Measurements from ENCODE around the gene DOK4. TPM values are rescaled to one million over a fixed set of nuclear protein-coding genes. Genes with fewer than 3 reads are reported as not detected.
A peak's percentile ranks its signal among the peaks of the same experiment; 100 is the strongest.
"Not testable (repeated sequence)": the region's sequence is repeated elsewhere in the genome, so short reads cannot be mapped to it uniquely, and the experiment has no call there.

Gene DOK4
- total RNA-seq, 1 donor from 2014 or later = 6.6 TPM

GRCh38 chr16:57504491-57504890, 18.2 kb upstream of the DOK4 start:
- intact Hi-C loops (cut with micrococcal nuclease) = no loop called here
- no peaks in the 10 kb centered on the region for H3K36me3 Mint-ChIP-seq (ENCODE audit: low read depth)
- H3K9me3 Mint-ChIP-seq = no peaks in the 10 kb centered on the region

GRCh38 chr16:57504001-57504400, 17.7 kb upstream of the DOK4 start:
- Mint-ChIP-seq H3K36me3 (ENCODE audit: low read depth) (no peaks in the 10 kb centered on the region), H3K9me3 (no peaks in the 10 kb centered on the region)

More at GRCh38 chr16:57504491-57504890, 18.2 kb upstream of the DOK4 start:
- Mint-ChIP-seq H3K4me3 (ENCODE audit: low read depth) (no peak overlapping the region), H3K4me1 (ENCODE audit: low read depth) (peaks cover 11% of the 10 kb centered on the region), H3K27ac (no peak overlapping the region), H3K27me3 (ENCODE audit: low read depth) (no peaks in the 10 kb centered on the region)
- DNase-seq (ENCODE audit: low spot score) = no peak

GRCh38 chr16:57503366-57503765, 17.1 kb upstream of the DOK4 start:
- Mint-ChIP-seq H3K27ac (no peak overlapping the region), H3K4me3 (ENCODE audit: low read depth) (no peak overlapping the region), H3K9me3 (no peaks in the 10 kb centered on the region), H3K36me3 (ENCODE audit: low read depth) (no peaks in the 10 kb centered on the region), H3K4me1 (ENCODE audit: low read depth) (peaks cover 11% of the 10 kb centered on the region), H3K27me3 (ENCODE audit: low read depth) (no peaks in the 10 kb centered on the region)
- intact Hi-C loops (cut with micrococcal nuclease) = no loop called here
- DNase-seq (ENCODE audit: low spot score) = no peak

More at GRCh38 chr16:57504001-57504400, 17.7 kb upstream of the DOK4 start:
- peaks cover 11% of the 10 kb centered on the region for H3K4me1 Mint-ChIP-seq (ENCODE audit: low read depth)
- no peak for DNase-seq (ENCODE audit: low spot score)
- no peaks in the 10 kb centered on the region for H3K27me3 Mint-ChIP-seq (ENCODE audit: low read depth)
- no peak overlapping the region for H3K27ac Mint-ChIP-seq
- intact Hi-C loops (cut with micrococcal nuclease) = no loop called here
- no peak overlapping the region for H3K4me3 Mint-ChIP-seq (ENCODE audit: low read depth)

- Mint-ChIP-seq H3K4me1 (ENCODE audit: low read depth) (peaks cover 11% of the 10 kb centered on the region), H3K36me3 (ENCODE audit: low read depth) (no peaks in the 10 kb centered on the region), H3K27ac (no peak overlapping the region), H3K9me3 (no peaks in the 10 kb centered on the region), H3K27me3 (ENCODE audit: low read depth) (no peaks in the 10 kb centered on the region), H3K4me3 (ENCODE audit: low read depth) (no peak overlapping the region)
- DNase-seq (ENCODE audit: low spot score) = no peak
- intact Hi-C loops (cut with micrococcal nuclease) = no loop called here
These were observed 15.9 kb upstream of the DOK4 start for GRCh38 chr16:57502048-57502775.

GRCh38 chr16:57501492-57501891, 15.2 kb upstream of the DOK4 start:
- DNase-seq (ENCODE audit: low spot score) = no peak
- H3K36me3 Mint-ChIP-seq (ENCODE audit: low read depth) = no peaks in the 10 kb centered on the region
- peaks cover 11% of the 10 kb centered on the region for H3K4me1 Mint-ChIP-seq (ENCODE audit: low read depth)
- no peak overlapping the region for H3K27ac Mint-ChIP-seq
- no peaks in the 10 kb centered on the region for H3K27me3 Mint-ChIP-seq (ENCODE audit: low read depth)
- H3K9me3 Mint-ChIP-seq = no peaks in the 10 kb centered on the region
- H3K4me3 Mint-ChIP-seq (ENCODE audit: low read depth) = no peak overlapping the region
- intact Hi-C loops (cut with micrococcal nuclease) = no loop called here

GRCh38 chr16:57500578-57501111, 14.4 kb upstream of the DOK4 start:
- H3K27ac Mint-ChIP-seq = no peak overlapping the region
- H3K9me3 Mint-ChIP-seq = no peaks in the 10 kb centered on the region
- H3K27me3 Mint-ChIP-seq (ENCODE audit: low read depth) = no peaks in the 10 kb centered on the region
- intact Hi-C loops (cut with micrococcal nuclease) = no loop called here
- no peak overlapping the region for H3K4me3 Mint-ChIP-seq (ENCODE audit: low read depth)
- DNase-seq (ENCODE audit: low spot score) = no peak
- H3K36me3 Mint-ChIP-seq (ENCODE audit: low read depth) = no peaks in the 10 kb centered on the region
- peaks cover 11% of the 10 kb centered on the region for H3K4me1 Mint-ChIP-seq (ENCODE audit: low read depth)

- H3K36me3 Mint-ChIP-seq (ENCODE audit: low read depth); DNase-seq (ENCODE audit: low spot score); H3K4me3 Mint-ChIP-seq (ENCODE audit: low read depth); H3K9me3 Mint-ChIP-seq; intact Hi-C loops (cut with micrococcal nuclease); H3K27me3 Mint-ChIP-seq (ENCODE audit: low read depth); H3K27ac Mint-ChIP-seq: not testable (repeated sequence)
- peaks cover 11% of the 10 kb centered on the region for H3K4me1 Mint-ChIP-seq (ENCODE audit: low read depth)
These were observed 13.6 kb upstream of the DOK4 start for GRCh38 chr16:57499941-57500340.

- Mint-ChIP-seq H3K27me3 (ENCODE audit: low read depth) (peaks cover 5% of the 10 kb centered on the region), H3K9me3 (no peaks in the 10 kb centered on the region), H3K4me1 (ENCODE audit: low read depth) (peaks cover 11% of the 10 kb centered on the region), H3K27ac (no peak overlapping the region), H3K4me3 (ENCODE audit: low read depth) (no peak overlapping the region), H3K36me3 (ENCODE audit: low read depth) (no peaks in the 10 kb centered on the region)
- intact Hi-C loops (cut with micrococcal nuclease) = no loop called here
- DNase-seq (ENCODE audit: low spot score) = no peak
These were observed 11.7 kb upstream of the DOK4 start for GRCh38 chr16:57498031-57498430.

GRCh38 chr16:57497121-57497520, 10.8 kb upstream of the DOK4 start:
- peaks cover 5% of the 10 kb centered on the region for H3K27me3 Mint-ChIP-seq (ENCODE audit: low read depth)
- intact Hi-C loops (cut with micrococcal nuclease) = no loop called here
- no peaks in the 10 kb centered on the region for H3K9me3 Mint-ChIP-seq
- no peaks in the 10 kb centered on the region for H3K36me3 Mint-ChIP-seq (ENCODE audit: low read depth)
- no peak overlapping the region for H3K4me3 Mint-ChIP-seq (ENCODE audit: low read depth)
- peaks cover 11% of the 10 kb centered on the region for H3K4me1 Mint-ChIP-seq (ENCODE audit: low read depth)
- no peak overlapping the region for H3K27ac Mint-ChIP-seq
- no peak for DNase-seq (ENCODE audit: low spot score)

- no peaks in the 10 kb centered on the region for H3K4me1 Mint-ChIP-seq (ENCODE audit: low read depth)
- no peak overlapping the region for H3K4me3 Mint-ChIP-seq (ENCODE audit: low read depth)
- no peaks in the 10 kb centered on the region for H3K36me3 Mint-ChIP-seq (ENCODE audit: low read depth)
- intact Hi-C loops (cut with micrococcal nuclease) = no loop called here
- H3K27me3 Mint-ChIP-seq (ENCODE audit: low read depth) = peaks cover 12% of the 10 kb centered on the region
- H3K27ac Mint-ChIP-seq = no peak overlapping the region
- no peaks in the 10 kb centered on the region for H3K9me3 Mint-ChIP-seq
- no peak for DNase-seq (ENCODE audit: low spot score)
These were observed 7.5 kb upstream of the DOK4 start for GRCh38 chr16:57493767-57494166.

GRCh38 chr16:57489229-57489628, 2.9 kb upstream of the DOK4 start:
- Mint-ChIP-seq H3K4me3 (ENCODE audit: low read depth) (no peak overlapping the region), H3K27me3 (ENCODE audit: low read depth) (peaks cover 16% of the 10 kb centered on the region), H3K9me3 (no peaks in the 10 kb centered on the region)

GRCh38 chr16:57486858-57487834, 853 bp upstream of the DOK4 start:
- H3K36me3 Mint-ChIP-seq (ENCODE audit: low read depth) = no peaks in the 10 kb centered on the region
- no peaks in the 10 kb centered on the region for H3K9me3 Mint-ChIP-seq
- peaks cover 15% of the 10 kb centered on the region for H3K27me3 Mint-ChIP-seq (ENCODE audit: low read depth)
- H3K4me1 Mint-ChIP-seq (ENCODE audit: low read depth) = peaks cover 8% of the 10 kb centered on the region
- intact Hi-C loops (cut with micrococcal nuclease) = loop anchor here (1.0 kb wide), 2 partner anchors 11 to 50 kb away; no protein-coding TSS in a partner anchor
- peak overlapping the region; percentile 64 for H3K4me3 Mint-ChIP-seq (ENCODE audit: low read depth)
- H3K27ac Mint-ChIP-seq = no peak overlapping the region
- no peak for DNase-seq (ENCODE audit: low spot score)

More at GRCh38 chr16:57489229-57489628, 2.9 kb upstream of the DOK4 start:
- no peaks in the 10 kb centered on the region for H3K36me3 Mint-ChIP-seq (ENCODE audit: low read depth)
- DNase-seq (ENCODE audit: low spot score) = no peak
- intact Hi-C loops (cut with micrococcal nuclease) = no loop called here
- peaks cover 8% of the 10 kb centered on the region for H3K4me1 Mint-ChIP-seq (ENCODE audit: low read depth)
- H3K27ac Mint-ChIP-seq = no peak overlapping the region
